Measurements from ENCODE around the gene NOTCH3. TPM values are rescaled to one million over a fixed set of nuclear protein-coding genes. Genes with fewer than 3 reads are reported as not detected.
A peak's percentile ranks its signal among the peaks of the same experiment; 100 is the strongest.

Gene NOTCH3
- total RNA-seq, 1 experiment from 2014 or later: 164 TPM

DNA sequence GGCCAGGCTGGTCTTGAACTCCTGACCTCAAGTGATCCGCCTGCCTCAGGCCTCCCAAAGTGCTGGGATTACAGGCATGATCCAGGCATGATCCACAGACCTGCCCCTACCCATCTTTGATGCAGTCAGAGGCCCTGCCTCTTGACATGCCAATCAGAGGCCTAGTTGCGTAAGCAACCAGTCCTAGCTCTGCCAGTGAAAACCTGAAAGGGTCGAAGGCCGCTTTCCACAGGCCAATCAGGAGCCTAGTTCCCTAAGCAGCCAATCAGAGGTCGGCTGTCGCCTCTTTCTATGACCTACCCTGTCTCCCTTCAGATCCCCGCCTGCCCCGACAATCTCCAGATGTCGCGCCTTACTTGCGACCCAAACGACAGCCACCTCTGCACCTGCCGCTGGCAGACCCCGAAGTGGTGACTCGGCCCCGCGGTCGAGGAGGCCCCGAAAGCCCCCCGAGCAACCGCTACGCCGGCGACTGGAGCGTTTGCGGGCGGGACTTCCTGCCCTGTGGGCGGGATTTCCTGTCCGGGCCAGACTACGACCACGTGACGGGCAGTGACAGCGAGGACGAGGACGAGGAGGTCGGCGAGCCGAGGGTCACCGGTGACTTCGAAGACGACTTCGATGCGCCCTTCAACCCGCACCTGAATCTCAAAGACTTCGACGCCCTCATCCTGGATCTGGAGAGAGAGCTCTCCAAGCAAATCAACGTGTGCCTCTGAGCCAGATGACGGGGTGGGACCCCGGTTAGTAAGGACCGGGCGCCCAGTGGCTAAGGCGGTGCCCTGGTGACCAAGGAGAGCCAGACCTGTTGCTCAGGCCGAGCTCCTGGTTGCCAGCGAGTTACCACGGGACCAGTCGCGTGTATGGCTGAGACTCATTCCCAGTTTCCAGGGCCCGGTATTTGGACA, 87.3 kb downstream of the NOTCH3 start:
- Mint-ChIP-seq H3K27ac (0 out of 7 replicates have a peak overlapping the region, but pooled peaks of 1 of the 3 experiments have one; percentile 44), H3K36me3 (ENCODE audit: insufficient read depth in 1 of 3, low read depth in 3 of 3) (peaks cover 35 to 83% (median 68%) of the 10 kb centered on the region in 3 experiments; a peak in 6 of 7 replicates), H3K9me3 (no peaks in the 10 kb centered on the region), H3K27me3 (ENCODE audit: low read depth) (peaks cover 1% of the 10 kb centered on the region; the same call in 1 of the 2 replicates), H3K4me1 (peaks cover 2% of the 10 kb centered on the region in 2 experiments), H3K4me3 (no peak overlapping the region)
- no peak overlapping the region for H2AFZ ChIP-seq (ENCODE audit: low read length)
- no peak overlapping the region for H4K8ac ChIP-seq (replicated peaks; ENCODE audit: insufficient read length, low read depth, low read length)
- H3K27me3 ChIP-seq (ENCODE audit: insufficient read depth, low read length): no peaks in the 10 kb centered on the region
- no peak overlapping the region for H4K91ac ChIP-seq (ENCODE audit: insufficient read length, low read depth, low read length)
- DNase-seq: peak; percentile 74
- H2BK5ac ChIP-seq (ENCODE audit: insufficient read length, low read length): no peak overlapping the region
- H3K14ac ChIP-seq (ENCODE audit: insufficient read depth, low read length): no peak overlapping the region
- no peaks in the 10 kb centered on the region for H3K79me2 ChIP-seq (ENCODE audit: insufficient read depth, low read length)
- H4K20me1 ChIP-seq (ENCODE audit: control insufficient read depth, insufficient read depth, insufficient read length): no peaks in the 10 kb centered on the region
- no peak overlapping the region for H3K4me2 ChIP-seq (ENCODE audit: insufficient read depth, insufficient read length, low read length)
- H2BK120ac ChIP-seq (ENCODE audit: low read depth, low read length, poor library complexity, severe bottlenecking): no peak overlapping the region
- H3K23me2 ChIP-seq (ENCODE audit: insufficient read length, low read depth, low read length, poor library complexity, severe bottlenecking): no peaks in the 10 kb centered on the region
- H3K4ac ChIP-seq (ENCODE audit: low read depth, low read length): no peak overlapping the region
- no peaks in the 10 kb centered on the region for H3K79me1 ChIP-seq (ENCODE audit: insufficient read depth, low read depth, low read length, poor library complexity, severe bottlenecking)
- no peak overlapping the region for H3T11ph ChIP-seq (ENCODE audit: low read length)
- no peaks in the 10 kb centered on the region for H3K9me3 ChIP-seq (ENCODE audit: control insufficient read depth, low read depth, low read length)
- H3K18ac ChIP-seq (ENCODE audit: insufficient read length, low read depth, low read length): no peak overlapping the region
- H3K4me1 ChIP-seq (ENCODE audit: insufficient read depth, low read length): no peaks in the 10 kb centered on the region
- H2AK5ac ChIP-seq (ENCODE audit: insufficient read length, low read length): no peak overlapping the region
- no peak overlapping the region for H2BK20ac ChIP-seq (ENCODE audit: low read depth, low read length, poor library complexity, severe bottlenecking)
- no peak overlapping the region for H3K9ac ChIP-seq (ENCODE audit: extremely low read depth, insufficient read length, low read length)
- H4K5ac ChIP-seq (ENCODE audit: insufficient read length, low read depth, low read length): no peak overlapping the region
- no peak overlapping the region for H2BK12ac ChIP-seq (ENCODE audit: insufficient read length, low read depth, low read length)
- no peak overlapping the region for H3K23ac ChIP-seq (ENCODE audit: insufficient read length, low read depth, low read length)
- WGBS (ENCODE audit: extremely low coverage, insufficient read length, low lambda C conversion rate): no CpG with 5 or more reads among the region's 58 CpGs
- no peak overlapping the region for H3K27ac ChIP-seq (ENCODE audit: insufficient read length, low read depth, low read length)
- no peak overlapping the region for H3K56ac ChIP-seq (ENCODE audit: insufficient read length, low read depth, low read length)
- H2BK15ac ChIP-seq (ENCODE audit: low read depth, low read length): no peak overlapping the region
- TF ChIP-seq CTCF (conservative IDR thresholded peaks at IDR 0.05): no peak

Data from H9 (cell line).